HEK293 (cell line): ENCODE results near the gene GALNT10.

ENCODE experiments used
- CTCF ChIA-PET: fragments of 350-600 bp; formaldehyde crosslinking; extraction: SDS; loops from one replicate; lab custom pipeline; 2021; ENCODE audit warnings: antibody characterized with exemption; lab: Yijun Ruan, JAX
- POLR2A ChIA-PET: fragments of 300-600 bp; formaldehyde crosslinking; extraction: SDS; loops from one replicate; lab custom pipeline; 2020; ENCODE audit warnings: antibody characterized with exemption, inconsistent platforms; lab: Yijun Ruan, JAX
- H3K27ac ChIP-seq: fragments of 200-500 bp; sonication (Bioruptor generic); 2 replicates; pipeline ENCODE4 v1.5.1; 2014; ENCODE audit warnings: low read depth, low read length, control low read depth, inconsistent platforms; ENCODE audit errors: extremely low read depth
- H3K36me3 ChIP-seq, 2 experiments: fragments of 200-500 bp in 1 of 2; sonication (Bioruptor generic) in 1 of 2; 1 replicate in 1 of 2; 2 replicates in 1 of 2; pipeline ENCODE4 v1.5.1; 2014 to 2017; ENCODE audit warnings: inconsistent platforms in 2 of 2, low read length in 2 of 2; ENCODE audit not compliant: control insufficient read depth in 2 of 2, insufficient read depth in 1 of 2
- H3K4me1 ChIP-seq: fragments of 200-500 bp; sonication (Bioruptor generic); 2 replicates; pipeline ENCODE4 v1.5.1; 2014; ENCODE audit warnings: mild to moderate bottlenecking, low read length, inconsistent platforms; ENCODE audit not compliant: control insufficient read depth, insufficient read depth
- H3K4me3 ChIP-seq: 2 replicates; pipeline ENCODE4 v1.5.1; 2011; ENCODE audit warnings: low read depth, mild to moderate bottlenecking, control low read depth, low read length, moderate library complexity
- H3K9me3 ChIP-seq: fragments of 200-500 bp; sonication (Bioruptor generic); 2 replicates; pipeline ENCODE4 v1.5.1; 2014; ENCODE audit warnings: low read depth, low read length, inconsistent platforms; ENCODE audit not compliant: control insufficient read depth, insufficient read depth
- MEIS1 ChIP-seq: sonication (generic); formaldehyde crosslinking; IDR thresholded peaks from 2 replicates; pipeline ENCODE4 v1.8.1; 2022; ENCODE audit warnings: missing genetic modification reagents, mild to moderate bottlenecking, borderline replicate concordance
- PRDM10 ChIP-seq: fragments of 450-650 bp; formaldehyde crosslinking; IDR thresholded peaks from 2 replicates; pipeline ENCODE4 v1.5.1; 2016; ENCODE audit warnings: missing biosample characterization, missing genetic modification characterization
- SALL2 ChIP-seq: fragments of 450-650 bp; formaldehyde crosslinking; IDR thresholded peaks from 2 replicates; pipeline ENCODE4 v1.5.0; 2017; ENCODE audit warnings: missing biosample characterization, mild to moderate bottlenecking, missing genetic modification characterization, borderline replicate concordance
- ZNF121 ChIP-seq: fragments of 450-650 bp; formaldehyde crosslinking; IDR thresholded peaks from 2 replicates; pipeline ENCODE4 v1.5.1; 2016; ENCODE audit warnings: missing biosample characterization, missing genetic modification characterization
- ZNF133 ChIP-seq: fragments of 450-650 bp; formaldehyde crosslinking; IDR thresholded peaks from 2 replicates; pipeline ENCODE4 v1.5.1; 2016; ENCODE audit warnings: missing biosample characterization, missing genetic modification characterization
- ZNF175 ChIP-seq: fragments of 450-650 bp; formaldehyde crosslinking; IDR thresholded peaks from 2 replicates; pipeline ENCODE4 v1.5.1; 2016; ENCODE audit warnings: missing biosample characterization, missing genetic modification characterization
- ZNF211 ChIP-seq: fragments of 450-650 bp; formaldehyde crosslinking; IDR thresholded peaks from 2 replicates; pipeline ENCODE4 v1.5.1; 2016; ENCODE audit warnings: low read depth, missing biosample characterization, missing genetic modification characterization
- ZNF292 ChIP-seq: fragments of 450-650 bp; formaldehyde crosslinking; IDR thresholded peaks from 2 replicates; pipeline ENCODE4 v1.5.1; 2016; ENCODE audit warnings: low read depth, missing biosample characterization, missing genetic modification characterization, borderline replicate concordance
- ZNF354C ChIP-seq: fragments of 450-650 bp; formaldehyde crosslinking; IDR thresholded peaks from 2 replicates; pipeline ENCODE4 v1.5.1; 2016; ENCODE audit warnings: missing biosample characterization, missing genetic modification characterization, low read depth, borderline replicate concordance
- ZNF391 ChIP-seq: fragments of 450-650 bp; formaldehyde crosslinking; IDR thresholded peaks from 2 replicates; pipeline ENCODE4 v1.5.1; 2016; ENCODE audit warnings: low read depth, missing biosample characterization, missing genetic modification characterization, borderline replicate concordance
- ZNF558 ChIP-seq: fragments of 450-650 bp; formaldehyde crosslinking; IDR thresholded peaks from 2 replicates; pipeline ENCODE4 v1.5.1; 2016; ENCODE audit warnings: missing biosample characterization, missing genetic modification characterization
- ZNF585B ChIP-seq: fragments of 450-650 bp; formaldehyde crosslinking; IDR thresholded peaks from 2 replicates; pipeline ENCODE4 v1.5.1; 2016; ENCODE audit warnings: missing biosample characterization, missing genetic modification characterization
- ZNF664 ChIP-seq: fragments of 450-650 bp; formaldehyde crosslinking; IDR thresholded peaks from 2 replicates; pipeline ENCODE4 v1.5.1; 2016; ENCODE audit warnings: missing biosample characterization, missing genetic modification characterization
- ZNF707 ChIP-seq: fragments of 450-650 bp; formaldehyde crosslinking; IDR thresholded peaks from 2 replicates; pipeline ENCODE4 v1.5.1; 2016; ENCODE audit warnings: missing biosample characterization, missing genetic modification characterization
- ZSCAN16 ChIP-seq: fragments of 450-650 bp; formaldehyde crosslinking; IDR thresholded peaks from 2 replicates; pipeline ENCODE4 v1.5.1; 2016; ENCODE audit warnings: missing biosample characterization, missing genetic modification characterization
- TF ChIP-seq, protein P1 (sequence below): fragments of 450-650 bp; formaldehyde crosslinking; IDR thresholded peaks from 2 replicates; pipeline ENCODE4 v1.5.1; 2016; ENCODE audit warnings: missing biosample characterization, missing genetic modification characterization, borderline replicate concordance
- TF ChIP-seq, protein P2 (sequence below): fragments of 450-650 bp; formaldehyde crosslinking; conservative IDR thresholded peaks from 2 replicates; pipeline ENCODE4 v1.5.1; 2016; ENCODE audit warnings: low read depth, missing biosample characterization, missing genetic modification characterization
- TF ChIP-seq, protein P3 (sequence below): fragments of 450-650 bp; formaldehyde crosslinking; IDR thresholded peaks from 2 replicates; pipeline ENCODE4 v1.5.1; 2016; ENCODE audit warnings: missing biosample characterization, missing genetic modification characterization
- TF ChIP-seq, protein P4 (sequence below): fragments of 450-650 bp; formaldehyde crosslinking; IDR thresholded peaks from 2 replicates; pipeline ENCODE4 v1.5.1; 2016; ENCODE audit warnings: missing biosample characterization, missing genetic modification characterization

Gene GALNT10

GRCh38 chr5:154296525-154297159 lies 106.1 kb downstream of the GALNT10 start (continued):
- no peak for TF ChIP-seq PRDM10
- TF ChIP-seq, protein P1, sequence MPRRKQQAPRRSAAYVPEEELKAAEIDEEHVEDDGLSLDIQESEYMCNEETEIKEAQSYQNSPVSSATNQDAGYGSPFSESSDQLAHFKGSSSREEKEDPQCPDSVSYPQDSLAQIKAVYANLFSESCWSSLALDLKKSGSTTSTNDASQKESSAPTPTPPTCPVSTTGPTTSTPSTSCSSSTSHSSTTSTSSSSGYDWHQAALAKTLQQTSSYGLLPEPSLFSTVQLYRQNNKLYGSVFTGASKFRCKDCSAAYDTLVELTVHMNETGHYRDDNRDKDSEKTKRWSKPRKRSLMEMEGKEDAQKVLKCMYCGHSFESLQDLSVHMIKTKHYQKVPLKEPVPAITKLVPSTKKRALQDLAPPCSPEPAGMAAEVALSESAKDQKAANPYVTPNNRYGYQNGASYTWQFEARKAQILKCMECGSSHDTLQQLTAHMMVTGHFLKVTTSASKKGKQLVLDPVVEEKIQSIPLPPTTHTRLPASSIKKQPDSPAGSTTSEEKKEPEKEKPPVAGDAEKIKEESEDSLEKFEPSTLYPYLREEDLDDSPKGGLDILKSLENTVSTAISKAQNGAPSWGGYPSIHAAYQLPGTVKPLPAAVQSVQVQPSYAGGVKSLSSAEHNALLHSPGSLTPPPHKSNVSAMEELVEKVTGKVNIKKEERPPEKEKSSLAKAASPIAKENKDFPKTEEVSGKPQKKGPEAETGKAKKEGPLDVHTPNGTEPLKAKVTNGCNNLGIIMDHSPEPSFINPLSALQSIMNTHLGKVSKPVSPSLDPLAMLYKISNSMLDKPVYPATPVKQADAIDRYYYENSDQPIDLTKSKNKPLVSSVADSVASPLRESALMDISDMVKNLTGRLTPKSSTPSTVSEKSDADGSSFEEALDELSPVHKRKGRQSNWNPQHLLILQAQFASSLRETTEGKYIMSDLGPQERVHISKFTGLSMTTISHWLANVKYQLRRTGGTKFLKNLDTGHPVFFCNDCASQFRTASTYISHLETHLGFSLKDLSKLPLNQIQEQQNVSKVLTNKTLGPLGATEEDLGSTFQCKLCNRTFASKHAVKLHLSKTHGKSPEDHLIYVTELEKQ: no peak
- TF ChIP-seq, protein P2, sequence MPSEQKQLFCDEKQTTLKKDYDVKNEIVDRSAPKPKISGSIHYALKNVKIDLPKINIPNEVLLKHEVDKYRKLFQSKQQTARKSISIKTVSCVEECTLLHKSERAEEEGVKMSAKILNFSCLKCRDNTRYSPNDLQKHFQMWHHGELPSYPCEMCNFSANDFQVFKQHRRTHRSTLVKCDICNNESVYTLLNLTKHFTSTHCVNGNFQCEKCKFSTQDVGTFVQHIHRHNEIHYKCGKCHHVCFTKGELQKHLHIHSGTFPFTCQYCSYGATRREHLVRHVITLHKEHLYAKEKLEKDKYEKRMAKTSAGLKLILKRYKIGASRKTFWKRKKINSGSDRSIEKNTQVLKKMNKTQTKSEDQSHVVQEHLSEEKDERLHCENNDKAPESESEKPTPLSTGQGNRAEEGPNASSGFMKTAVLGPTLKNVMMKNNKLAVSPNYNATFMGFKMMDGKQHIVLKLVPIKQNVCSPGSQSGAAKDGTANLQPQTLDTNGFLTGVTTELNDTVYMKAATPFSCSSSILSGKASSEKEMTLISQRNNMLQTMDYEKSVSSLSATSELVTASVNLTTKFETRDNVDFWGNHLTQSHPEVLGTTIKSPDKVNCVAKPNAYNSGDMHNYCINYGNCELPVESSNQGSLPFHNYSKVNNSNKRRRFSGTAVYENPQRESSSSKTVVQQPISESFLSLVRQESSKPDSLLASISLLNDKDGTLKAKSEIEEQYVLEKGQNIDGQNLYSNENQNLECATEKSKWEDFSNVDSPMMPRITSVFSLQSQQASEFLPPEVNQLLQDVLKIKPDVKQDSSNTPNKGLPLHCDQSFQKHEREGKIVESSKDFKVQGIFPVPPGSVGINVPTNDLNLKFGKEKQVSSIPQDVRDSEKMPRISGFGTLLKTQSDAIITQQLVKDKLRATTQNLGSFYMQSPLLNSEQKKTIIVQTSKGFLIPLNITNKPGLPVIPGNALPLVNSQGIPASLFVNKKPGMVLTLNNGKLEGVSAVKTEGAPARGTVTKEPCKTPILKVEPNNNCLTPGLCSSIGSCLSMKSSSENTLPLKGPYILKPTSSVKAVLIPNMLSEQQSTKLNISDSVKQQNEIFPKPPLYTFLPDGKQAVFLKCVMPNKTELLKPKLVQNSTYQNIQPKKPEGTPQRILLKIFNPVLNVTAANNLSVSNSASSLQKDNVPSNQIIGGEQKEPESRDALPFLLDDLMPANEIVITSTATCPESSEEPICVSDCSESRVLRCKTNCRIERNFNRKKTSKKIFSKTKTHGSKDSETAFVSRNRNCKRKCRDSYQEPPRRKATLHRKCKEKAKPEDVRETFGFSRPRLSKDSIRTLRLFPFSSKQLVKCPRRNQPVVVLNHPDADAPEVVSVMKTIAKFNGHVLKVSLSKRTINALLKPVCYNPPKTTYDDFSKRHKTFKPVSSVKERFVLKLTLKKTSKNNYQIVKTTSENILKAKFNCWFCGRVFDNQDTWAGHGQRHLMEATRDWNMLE (tag by site-specific recombination): no peak
- no peak for TF ChIP-seq ZNF121 (tag by site-specific recombination)
- TF ChIP-seq ZNF585B (tag by site-specific recombination): no peak
- TF ChIP-seq ZSCAN16 (tag by site-specific recombination): no peak
- TF ChIP-seq ZNF175 (tag by site-specific recombination): no peak
- TF ChIP-seq, protein P3, sequence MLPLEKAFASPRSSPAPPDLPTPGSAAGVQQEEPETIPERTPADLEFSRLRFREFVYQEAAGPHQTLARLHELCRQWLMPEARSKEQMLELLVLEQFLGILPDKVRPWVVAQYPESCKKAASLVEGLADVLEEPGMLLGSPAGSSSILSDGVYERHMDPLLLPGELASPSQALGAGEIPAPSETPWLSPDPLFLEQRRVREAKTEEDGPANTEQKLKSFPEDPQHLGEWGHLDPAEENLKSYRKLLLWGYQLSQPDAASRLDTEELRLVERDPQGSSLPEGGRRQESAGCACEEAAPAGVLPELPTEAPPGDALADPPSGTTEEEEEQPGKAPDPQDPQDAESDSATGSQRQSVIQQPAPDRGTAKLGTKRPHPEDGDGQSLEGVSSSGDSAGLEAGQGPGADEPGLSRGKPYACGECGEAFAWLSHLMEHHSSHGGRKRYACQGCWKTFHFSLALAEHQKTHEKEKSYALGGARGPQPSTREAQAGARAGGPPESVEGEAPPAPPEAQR (tag by site-specific recombination): no peak
- TF ChIP-seq MEIS1 (CRISPR knock-in tag): no peak
- no peak for TF ChIP-seq ZNF664 (tag by site-specific recombination)
- no peak for TF ChIP-seq SALL2 (tag by site-specific recombination)
- TF ChIP-seq, all 188 proteins: peak for 0

- Histone ChIP-seq H3K27ac (no peak overlapping the region), H3K4me3 (no peak overlapping the region), H3K9me3 (no peaks in the 10 kb centered on the region), H3K36me3 (no peaks in the 10 kb centered on the region; a peak in 1 of 3 replicates), H3K4me1 (no peaks in the 10 kb centered on the region)
- ChIA-PET POLR2A (no interaction called here), CTCF (no interaction called here)
- TF ChIP-seq ZNF211: no peak
- TF ChIP-seq, protein P4, sequence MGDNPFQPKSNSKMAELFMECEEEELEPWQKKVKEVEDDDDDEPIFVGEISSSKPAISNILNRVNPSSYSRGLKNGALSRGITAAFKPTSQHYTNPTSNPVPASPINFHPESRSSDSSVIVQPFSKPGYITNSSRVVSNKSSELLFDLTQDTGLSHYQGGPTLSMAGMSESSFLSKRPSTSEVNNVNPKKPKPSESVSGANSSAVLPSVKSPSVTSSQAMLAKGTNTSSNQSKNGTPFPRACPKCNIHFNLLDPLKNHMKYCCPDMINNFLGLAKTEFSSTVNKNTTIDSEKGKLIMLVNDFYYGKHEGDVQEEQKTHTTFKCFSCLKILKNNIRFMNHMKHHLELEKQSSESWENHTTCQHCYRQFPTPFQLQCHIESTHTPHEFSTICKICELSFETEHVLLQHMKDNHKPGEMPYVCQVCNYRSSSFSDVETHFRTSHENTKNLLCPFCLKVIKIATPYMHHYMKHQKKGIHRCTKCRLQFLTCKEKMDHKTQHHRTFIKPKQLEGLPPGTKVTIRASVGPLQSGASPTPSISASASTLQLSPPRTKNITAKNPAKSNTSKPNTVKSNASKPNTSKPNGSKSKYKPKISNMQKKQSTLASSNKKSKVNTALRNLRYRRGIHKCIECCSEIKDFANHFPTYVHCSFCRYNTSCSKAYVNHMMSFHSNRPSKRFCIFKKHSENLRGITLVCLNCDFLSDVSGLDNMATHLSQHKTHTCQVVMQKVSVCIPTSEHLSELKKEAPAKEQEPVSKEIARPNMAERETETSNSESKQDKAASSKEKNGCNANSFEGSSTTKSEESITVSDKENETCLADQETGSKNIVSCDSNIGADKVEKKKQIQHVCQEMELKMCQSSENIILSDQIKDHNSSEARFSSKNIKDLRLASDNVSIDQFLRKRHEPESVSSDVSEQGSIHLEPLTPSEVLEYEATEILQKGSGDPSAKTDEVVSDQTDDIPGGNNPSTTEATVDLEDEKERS (tag by site-specific recombination): no peak
- no peak for TF ChIP-seq ZNF133 (tag by site-specific recombination)
- TF ChIP-seq ZNF121 (tag by site-specific recombination): no peak
- no peak for TF ChIP-seq ZNF354C (tag by site-specific recombination)
- TF ChIP-seq ZNF558 (tag by site-specific recombination): no peak
- TF ChIP-seq ZNF292 (tag by site-specific recombination): no peak
- no peak for TF ChIP-seq ZNF391 (tag by site-specific recombination)
- TF ChIP-seq ZNF707 (tag by site-specific recombination): no peak
Measured at GRCh38 chr5:154298065-154298464, 107.5 kb downstream of the GALNT10 start.
